GM11168 (cell line): Measurements from ENCODE around the gene AKR1C3.
"Not testable (repeated sequence)": the region's sequence is repeated elsewhere in the genome, so short reads cannot be mapped to it uniquely, and the experiment has no call there.

ENCODE experiments used
- in situ Hi-C: fragments of 300-500 bp; cut with MboI; formaldehyde crosslinking; loops from one replicate; pipeline ENCODE4 v1.12.0; 2022; ENCODE audit warnings: low sequenced_read_pairs; ENCODE audit not compliant: unreplicated experiment

AKR1C3 gene

GRCh38 chr10:5094265-5095205 lies at the start of gene AKR1C3:
Gene AKR1C3 (plus strand): TSS chr10:5094414. CDS start chr10:5094445, 31 bp downstream.
- in situ Hi-C loops: no loop called here

- in situ Hi-C loops: no loop called here
Observed at GRCh38 chr10:5045095-5045494, 49.1 kb upstream of the AKR1C3 start.

- in situ Hi-C loops: no loop called here
Observed at GRCh38 chr10:5046410-5046809, 47.8 kb upstream of the AKR1C3 start.

GRCh38 chr10:5047055-5047454 lies 47.2 kb upstream of the AKR1C3 start:
- in situ Hi-C loops: not testable (repeated sequence)

GRCh38 chr10:5047912-5048628 lies 46.1 kb upstream of the AKR1C3 start:
- in situ Hi-C loops: no loop called here

GRCh38 chr10:5052951-5053500 lies 41.2 kb upstream of the AKR1C3 start:
- in situ Hi-C loops: not testable (repeated sequence)

- in situ Hi-C loops: not testable (repeated sequence)
Observed at GRCh38 chr10:5054831-5055230, 39.4 kb upstream of the AKR1C3 start.

- in situ Hi-C loops: not testable (repeated sequence)
Observed at GRCh38 chr10:5059267-5059666, 34.9 kb upstream of the AKR1C3 start.

GRCh38 chr10:5060791-5061190 lies 33.4 kb upstream of the AKR1C3 start:
- in situ Hi-C loops: not testable (repeated sequence)

GRCh38 chr10:5064656-5065055 lies 29.6 kb upstream of the AKR1C3 start:
- in situ Hi-C loops: no loop called here

GRCh38 chr10:5068274-5068984 lies 25.8 kb upstream of the AKR1C3 start:
- in situ Hi-C loops: no loop called here

- in situ Hi-C loops: no loop called here
Observed at GRCh38 chr10:5070648-5071410, 23.4 kb upstream of the AKR1C3 start.

GRCh38 chr10:5071411-5072198 lies 22.6 kb upstream of the AKR1C3 start:
- in situ Hi-C loops: no loop called here

GRCh38 chr10:5073659-5074058 lies 20.6 kb upstream of the AKR1C3 start:
- in situ Hi-C loops: no loop called here

GRCh38 chr10:5076615-5077014 lies 17.6 kb upstream of the AKR1C3 start:
- in situ Hi-C loops: no loop called here

- in situ Hi-C loops: no loop called here
Observed at GRCh38 chr10:5078547-5079180, 15.6 kb upstream of the AKR1C3 start.

GRCh38 chr10:5079306-5079830 lies 14.8 kb upstream of the AKR1C3 start:
- in situ Hi-C loops: no loop called here

- in situ Hi-C loops: no loop called here
Observed at GRCh38 chr10:5079836-5080235, 14.4 kb upstream of the AKR1C3 start.
